WI38 (cell line): ENCODE data around the gene ADK.

Experiments
- H3K4me3 ChIP-seq: 2 replicates; pipeline ENCODE4 v1.5.1; 2011; ENCODE audit warnings: low read depth, mild to moderate bottlenecking, control low read depth, low read length
- CTCF ChIP-seq: IDR thresholded peaks from 2 replicates; pipeline ENCODE4 v1.5.1; 2012; ENCODE audit warnings: low read depth, mild to moderate bottlenecking, control low read depth, low read length

Gene ADK

GRCh38 chr10:74681917-74682627 is 531.1 kb downstream of the ADK start:
- no peak for TF ChIP-seq CTCF

GRCh38 chr10:74683067-74683466 is 532.0 kb downstream of the ADK start:
- H3K4me3 ChIP-seq: no peak overlapping the region
- no peak for TF ChIP-seq CTCF

More at GRCh38 chr10:74681917-74682627, 531.1 kb downstream of the ADK start:
- H3K4me3 ChIP-seq: no peak overlapping the region

GRCh38 chr10:74683621-74684364 is 532.8 kb downstream of the ADK start:
- no peak for TF ChIP-seq CTCF
- no peak overlapping the region for H3K4me3 ChIP-seq

- TF ChIP-seq CTCF: no peak
- no peak overlapping the region for H3K4me3 ChIP-seq
Measured at GRCh38 chr10:74684462-74684861, 533.4 kb downstream of the ADK start.

GRCh38 chr10:74685564-74685963 is 534.5 kb downstream of the ADK start:
- TF ChIP-seq CTCF: no peak
- H3K4me3 ChIP-seq: no peak overlapping the region

GRCh38 chr10:74690393-74690792 is 539.4 kb downstream of the ADK start:
- no peak for TF ChIP-seq CTCF
- no peak overlapping the region for H3K4me3 ChIP-seq

GRCh38 chr10:74691164-74691563 is 540.1 kb downstream of the ADK start:
- TF ChIP-seq CTCF: no peak
- H3K4me3 ChIP-seq: no peak overlapping the region
